ENCODE data around the gene CREBZF. TPM values are rescaled to one million over a fixed set of nuclear protein-coding genes. Genes with fewer than 3 reads are reported as not detected.

Gene CREBZF, protein sequence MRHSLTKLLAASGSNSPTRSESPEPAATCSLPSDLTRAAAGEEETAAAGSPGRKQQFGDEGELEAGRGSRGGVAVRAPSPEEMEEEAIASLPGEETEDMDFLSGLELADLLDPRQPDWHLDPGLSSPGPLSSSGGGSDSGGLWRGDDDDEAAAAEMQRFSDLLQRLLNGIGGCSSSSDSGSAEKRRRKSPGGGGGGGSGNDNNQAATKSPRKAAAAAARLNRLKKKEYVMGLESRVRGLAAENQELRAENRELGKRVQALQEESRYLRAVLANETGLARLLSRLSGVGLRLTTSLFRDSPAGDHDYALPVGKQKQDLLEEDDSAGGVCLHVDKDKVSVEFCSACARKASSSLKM
- total RNA-seq (2022; extraction: Qiagen RNA extraction): 22.2 to 27.1 TPM (median 25.6 TPM) in 5 replicates

GRCh38 chr11:85664615-85665481 is at the start of gene CREBZF:
TSS of gene CREBZF (minus strand) at chr11:85665129. CDS start at chr11:85664875, 254 bp downstream.

DNA sequence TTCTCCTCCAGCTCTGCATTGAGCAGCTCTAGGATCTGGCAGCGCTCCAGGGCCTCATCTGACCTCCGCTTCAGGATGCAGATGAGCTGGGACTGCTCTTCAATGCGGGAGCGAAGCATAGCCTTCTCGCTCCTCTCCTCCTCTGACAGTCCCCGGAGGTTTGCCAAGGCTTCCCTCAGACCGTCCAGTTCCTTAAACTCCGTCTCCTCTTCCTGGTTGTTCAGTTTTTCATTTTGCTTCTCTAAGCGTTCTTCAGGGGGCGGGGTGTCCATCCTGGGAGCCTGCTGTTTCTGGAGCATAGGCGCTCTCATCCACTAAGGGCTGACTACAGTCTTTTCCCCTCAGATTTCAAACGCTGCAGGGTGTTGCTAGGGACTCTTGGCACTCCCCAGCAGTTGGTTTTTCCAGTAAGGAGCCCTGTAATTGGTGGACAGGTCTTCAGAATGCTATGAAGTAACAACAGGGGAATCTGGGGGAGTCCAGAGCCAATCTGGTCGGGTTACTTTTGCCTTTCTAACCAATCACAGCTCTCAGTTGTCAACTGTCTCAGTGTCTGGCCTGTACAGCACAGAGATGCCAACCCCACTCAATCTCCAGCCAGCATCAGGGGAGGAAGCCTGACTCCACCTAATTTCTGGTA is 21.0 kb upstream of the CREBZF start, which contains the start of gene CCDC89:
Gene CCDC89 (minus strand): TSS at position 376 of the 640 bp plus-strand sequence. CDS start 65 bp downstream, at position 311.

GRCh38 chr11:85647604-85648299 is 17.2 kb downstream of the CREBZF start, which contains the start of gene TMEM126A:
TSS of gene TMEM126A (plus strand) at chr11:85647967. CDS start at chr11:85650256, 2,289 bp downstream.

GRCh38 chr11:85627998-85628770 is 36.7 kb downstream of the CREBZF start, which contains the start of gene TMEM126B:
TSS of gene TMEM126B (plus strand) at chr11:85628593. CDS start at chr11:85628608, 15 bp downstream.

DNA sequence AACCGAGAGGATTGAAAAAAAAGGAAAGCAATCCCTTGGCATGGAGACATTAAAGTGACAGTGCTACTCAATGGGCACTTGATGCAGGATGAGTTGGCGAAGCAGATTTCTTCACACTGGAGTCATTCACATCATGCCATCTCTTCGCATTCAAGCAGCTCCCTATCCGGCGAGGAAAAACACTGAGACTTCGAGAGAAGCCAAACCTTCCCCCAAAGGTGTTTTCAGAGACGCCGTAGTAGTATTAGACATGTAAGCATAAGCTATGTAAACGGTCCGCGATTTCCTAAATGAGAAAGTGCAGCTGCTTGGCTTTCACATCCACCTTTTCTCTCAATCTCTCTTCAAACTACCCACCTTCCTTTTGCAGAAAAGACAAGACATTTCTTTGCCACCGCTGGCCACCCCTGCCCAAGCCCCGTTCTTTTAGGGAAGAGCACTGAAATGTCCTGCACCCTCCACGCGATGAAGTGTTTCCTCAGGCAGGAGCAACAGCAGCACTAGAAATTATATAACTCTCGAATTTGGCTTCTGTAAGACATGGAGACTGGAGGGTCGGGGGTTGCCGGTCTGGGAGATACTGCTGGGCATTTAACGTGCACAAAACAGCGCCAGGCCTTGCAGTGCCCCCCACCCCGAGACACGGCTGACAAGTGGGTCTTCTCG is 37.5 kb downstream of the CREBZF start, which contains the start of gene DLG2:
Gene DLG2 (minus strand): TSS at position 13 of the 666 bp plus-strand sequence.

Other genes with a start within 250 kb of the CREBZF start
- gene DLG2, start 37.8 kb downstream of the CREBZF start, total RNA-seq (2022; extraction: Qiagen RNA extraction): 0.14 to 0.44 TPM (median 0.33 TPM) in 5 replicates
- 49.7 to 65.4 TPM (median 50.9 TPM) in 5 replicates for gene TMEM126B, start 36.5 kb downstream of the CREBZF start, total RNA-seq (2022; extraction: Qiagen RNA extraction)
- gene TMEM126A, start 17.2 kb downstream of the CREBZF start, total RNA-seq (2022; extraction: Qiagen RNA extraction): 49.2 to 56.5 TPM (median 53.8 TPM) in 5 replicates
- not detected in 5 replicates for gene CCDC89, start 21.1 kb upstream of the CREBZF start, total RNA-seq (2022; extraction: Qiagen RNA extraction)
- gene SYTL2, start 146.0 kb upstream of the CREBZF start, total RNA-seq (2022; extraction: Qiagen RNA extraction): 6.5 to 15.9 TPM (median 7.0 TPM) in 5 replicates
- gene CCDC83, start 190.3 kb upstream of the CREBZF start, total RNA-seq (2022; extraction: Qiagen RNA extraction): not detected in 5 replicates

Measured in A549 treated with AZD2906 at 1 μM for 4 hours (cell line).